Neural cell (in vitro differentiated cells): ENCODE measurements around the gene CREBL2. TPM values are rescaled to one million over a fixed set of nuclear protein-coding genes. Genes with fewer than 3 reads are reported as not detected.

Experiments used
- H2AFZ ChIP-seq: fragments of 200-600, 300-800 bp; sonication (generic), shearing (Covaris generic); 2 replicates; pipeline ENCODE4 v1.6.0; 2014; ENCODE audit warnings: low read depth, mild to moderate bottlenecking, antibody characterized with exemption, low read length, moderate library complexity
- H3F3A ChIP-seq: fragments of 200-600 bp; shearing (Covaris generic); 2 replicates; pipeline ENCODE4 v1.6.1; 2016; ENCODE audit warnings: mild to moderate bottlenecking, moderate library complexity, mixed read lengths, antibody characterized with exemption, low read length; ENCODE audit not compliant: insufficient read depth, poor library complexity, severe bottlenecking
- H3K27ac ChIP-seq: fragments of 200-600, 300-800 bp; sonication (generic), shearing (Covaris generic); 2 replicates; pipeline ENCODE4 v1.5.1; 2014; ENCODE audit warnings: mild to moderate bottlenecking, low read length, moderate library complexity
- H3K27me3 ChIP-seq: fragments of 300-800, 200-600 bp; sonication (generic), shearing (Covaris generic); 2 replicates; pipeline ENCODE4 v1.6.0; 2014; ENCODE audit warnings: mild to moderate bottlenecking, low read depth, low read length, moderate library complexity; ENCODE audit not compliant: insufficient read depth
- H3K36me3 ChIP-seq: fragments of 300-800, 200-600 bp; sonication (generic), shearing (Covaris generic); 2 replicates; pipeline ENCODE4 v1.5.1; 2014; ENCODE audit warnings: mild to moderate bottlenecking, antibody characterized with exemption, low read length, moderate library complexity; ENCODE audit not compliant: insufficient read depth
- H3K4me2 ChIP-seq: fragments of 300-800, 200-600 bp; sonication (generic), shearing (Covaris generic); 2 replicates; pipeline ENCODE4 v1.6.0; 2014; ENCODE audit warnings: mild to moderate bottlenecking, low read length
- H3K4me3 ChIP-seq: fragments of 300-800, 200-600 bp; sonication (generic), shearing (Covaris generic); 2 replicates; pipeline ENCODE4 v1.5.1; 2014; ENCODE audit warnings: mild to moderate bottlenecking, low read length, moderate library complexity
- H3K79me2 ChIP-seq: fragments of 200-600 bp; shearing (Covaris generic); replicated peaks from 2 replicates; pipeline ENCODE4 v1.6.0; 2014; ENCODE audit warnings: mild to moderate bottlenecking, low read length, moderate library complexity; ENCODE audit not compliant: insufficient read depth
- H3K9ac ChIP-seq: fragments of 300-800, 200-600 bp; sonication (generic), shearing (Covaris generic); 2 replicates; pipeline ENCODE4 v1.6.1; 2016; ENCODE audit warnings: mild to moderate bottlenecking, low read length, mixed read lengths
- H3K9me2 ChIP-seq: fragments of 200-600 bp; shearing (Covaris generic); 2 replicates; pipeline ENCODE4 v1.6.1; 2016; ENCODE audit warnings: mild to moderate bottlenecking, low read length, mixed read lengths; ENCODE audit not compliant: insufficient read depth
- H3K9me3 ChIP-seq: fragments of 200-600, 300-800 bp; sonication (generic), shearing (Covaris generic); 2 replicates; pipeline ENCODE4 v1.6.1; 2016; ENCODE audit warnings: mild to moderate bottlenecking, mixed run types, low read length, moderate library complexity, mixed read lengths
- H4K20me1 ChIP-seq: fragments of 200-600 bp; shearing (Covaris generic); 2 replicates; pipeline ENCODE4 v1.6.1; 2016; ENCODE audit warnings: mild to moderate bottlenecking, mixed run types; ENCODE audit not compliant: insufficient read depth
- CTCF ChIP-seq: fragments of 450-650 bp; IDR thresholded peaks from 2 replicates; pipeline ENCODE4 v1.5.1; 2014; ENCODE audit warnings: antibody characterized with exemption, mild to moderate bottlenecking, moderate library complexity; ENCODE audit not compliant: poor library complexity, severe bottlenecking
- EP300 ChIP-seq: fragments of 450-650 bp; conservative IDR thresholded peaks from 2 replicates; pipeline ENCODE4 v1.6.1; 2014; ENCODE audit warnings: antibody characterized with exemption, mild to moderate bottlenecking, moderate library complexity; ENCODE audit not compliant: poor library complexity, severe bottlenecking
- EZH2 ChIP-seq: fragments of 200-600, 300-800 bp; shearing (Covaris generic), sonication (generic); IDR thresholded peaks from 2 replicates; pipeline ENCODE4 v1.6.1; 2014; ENCODE audit warnings: antibody characterized with exemption, low read length, borderline replicate concordance, mild to moderate bottlenecking; ENCODE audit not compliant: insufficient read depth, poor library complexity, severe bottlenecking
- MXI1 ChIP-seq: fragments of 450-650 bp; conservative IDR thresholded peaks from 2 replicates; pipeline ENCODE4 v1.6.1; 2014; ENCODE audit warnings: antibody characterized with exemption, mild to moderate bottlenecking; ENCODE audit not compliant: poor library complexity, severe bottlenecking
- POLR2AphosphoS5 ChIP-seq: IDR thresholded peaks from 2 replicates; pipeline ENCODE4 v1.6.1; 2012
- RAD21 ChIP-seq: fragments of 450-650 bp; conservative IDR thresholded peaks from 2 replicates; pipeline ENCODE4 v1.6.1; 2014; ENCODE audit warnings: antibody characterized with exemption, mild to moderate bottlenecking, moderate library complexity
- REST ChIP-seq: IDR thresholded peaks from 2 replicates; pipeline ENCODE4 v1.6.1; 2012; ENCODE audit warnings: borderline replicate concordance
- SMC3 ChIP-seq: fragments of 450-650 bp; conservative IDR thresholded peaks from 2 replicates; pipeline ENCODE4 v1.6.1; 2014; ENCODE audit warnings: antibody characterized with exemption, mild to moderate bottlenecking, moderate library complexity; ENCODE audit not compliant: poor library complexity
- TAF1 ChIP-seq: IDR thresholded peaks from 2 replicates; pipeline ENCODE4 v1.6.1; 2012; ENCODE audit warnings: low read depth
- polyA plus RNA-seq: library from polyadenylated mRNA; depleted of rRNA; stranded (reverse); fragments of >200 nt; gene quantifications from 2 replicates; pipeline ENCODE4 v1.2.3, GENCODE V29; 2014

The CREBL2 gene
- polyA plus RNA-seq, 1 donor from 2014 or later, result 29.9 TPM

DNA sequence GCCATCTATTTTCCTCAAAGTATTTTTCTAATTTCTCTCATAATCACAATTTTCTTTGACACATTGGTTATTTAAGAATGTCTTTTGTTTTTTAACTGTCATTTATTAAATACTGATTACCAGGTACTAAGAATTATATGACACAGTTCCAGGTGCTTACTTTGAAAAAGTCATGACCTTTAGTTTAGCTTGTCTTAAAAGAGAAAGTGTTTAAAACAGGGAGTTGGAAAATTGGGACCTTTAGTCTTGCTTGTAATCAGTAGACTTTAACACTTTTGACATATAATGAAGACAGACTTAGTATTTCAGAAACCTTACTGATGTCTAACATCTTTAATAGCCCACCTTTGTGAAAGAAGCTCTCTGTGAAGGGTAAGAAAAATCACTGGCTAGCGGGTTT is 19.2 kb downstream of the CREBL2 start:
- TF ChIP-seq MXI1 (no peak), TAF1 (no peak), RAD21 (no peak), CTCF (no peak), POLR2AphosphoS5 (no peak), SMC3 (no peak), EP300 (no peak), EZH2 (no peak), REST (no peak)
- H2AFZ ChIP-seq, result no peak overlapping the region
- no peaks in the 10 kb centered on the region for H3K36me3 ChIP-seq
- H3K4me2 ChIP-seq, result no peak overlapping the region
- no peaks in the 10 kb centered on the region for H3K9me3 ChIP-seq
- H3K4me3 ChIP-seq, result no peak overlapping the region
- H3K9ac ChIP-seq, result no peak overlapping the region
- no peaks in the 10 kb centered on the region for H4K20me1 ChIP-seq
- H3K9me2 ChIP-seq, result no peaks in the 10 kb centered on the region
- no peaks in the 10 kb centered on the region for H3K27me3 ChIP-seq
- H3F3A ChIP-seq, result no peaks in the 10 kb centered on the region
- peaks cover 5% of the 10 kb centered on the region for H3K79me2 ChIP-seq
- no peak overlapping the region for H3K27ac ChIP-seq

- TF ChIP-seq EZH2 (no peak), CTCF (no peak), SMC3 (no peak), EP300 (no peak), TAF1 (no peak), POLR2AphosphoS5 (no peak), RAD21 (no peak), MXI1 (no peak), REST (no peak)
- Histone ChIP-seq H3K4me2 (no peak overlapping the region), H3K36me3 (no peaks in the 10 kb centered on the region), H3F3A (no peaks in the 10 kb centered on the region), H3K4me3 (no peak overlapping the region), H3K9me2 (no peaks in the 10 kb centered on the region), H2AFZ (no peak overlapping the region), H3K27me3 (no peaks in the 10 kb centered on the region), H3K27ac (no peak overlapping the region), H4K20me1 (no peaks in the 10 kb centered on the region), H3K9ac (no peak overlapping the region), H3K9me3 (no peaks in the 10 kb centered on the region), H3K79me2 (no peaks in the 10 kb centered on the region)
Observed at GRCh38 chr12:12635651-12636050, 24.0 kb downstream of the CREBL2 start.
